H1 (cell line): ENCODE measurements around the gene CASP5. TPM values are rescaled to one million over a fixed set of nuclear protein-coding genes. Genes with fewer than 3 reads are reported as not detected.

Experiments used
- CTCF ChIA-PET: fragments of 300-600 bp; sonication (Branson Sonifier 250); formaldehyde crosslinking; loops from one replicate; lab custom pipeline; 2021; ENCODE audit not compliant: partially characterized antibody; lab: Charles Lee
- POLR2A ChIA-PET: fragments of 300-600 bp; sonication (Branson Sonifier 250); formaldehyde crosslinking; loops from one replicate; lab custom pipeline; 2021; ENCODE audit warnings: inconsistent platforms; ENCODE audit not compliant: partially characterized antibody; lab: Charles Lee
- DNase-seq, 2 experiments: peaks; one replicate each; pipeline versions ENCODE4 v3.0.0 to v3.0.0-alpha.2; 2010 to 2022; ENCODE audit warnings: low spot score in 2 of 2, low read depth in 1 of 2, mixed read lengths in 1 of 2
- FAIRE-seq: peaks from 2 replicates; lab custom pipeline; 2011; peaks lifted over from hg19 to GRCh38; lab: Jason Lieb, UNC
- H2AFZ ChIP-seq: 2 replicates; pipeline ENCODE4 v1.8.1; 2012; ENCODE audit warnings: low read length, inconsistent platforms
- H2AK5ac ChIP-seq: 2 replicates; pipeline ENCODE4 v1.6.1; 2013; ENCODE audit warnings: low read depth, low read length
- H2BK120ac ChIP-seq: replicated peaks from 2 replicates; pipeline ENCODE3; 2013; ENCODE audit warnings: low read depth, low read length, inconsistent platforms
- H2BK12ac ChIP-seq: 2 replicates; pipeline ENCODE4 v1.6.1; 2013; ENCODE audit warnings: low read depth, low read length
- H2BK15ac ChIP-seq: 2 replicates; pipeline ENCODE4 v1.6.1; 2013; ENCODE audit warnings: low read length
- H2BK20ac ChIP-seq: 2 replicates; pipeline ENCODE4 v1.6.1; 2013; ENCODE audit warnings: low read length
- H2BK5ac ChIP-seq: 2 replicates; pipeline ENCODE4 v1.6.1; 2013; ENCODE audit warnings: low read depth, low read length
- H3K14ac ChIP-seq: 2 replicates; pipeline ENCODE4 v1.6.1; 2013; ENCODE audit warnings: inconsistent platforms; ENCODE audit not compliant: insufficient read length
- H3K18ac ChIP-seq: 2 replicates; pipeline ENCODE4 v1.6.1; 2013; ENCODE audit warnings: low read length; ENCODE audit errors: extremely low read depth
- H3K23ac ChIP-seq: 2 replicates; pipeline ENCODE4 v1.6.1; 2013; ENCODE audit warnings: inconsistent platforms; ENCODE audit not compliant: insufficient read length
- H3K23me2 ChIP-seq: 2 replicates; pipeline ENCODE4 v1.6.1; 2013; ENCODE audit warnings: low read depth, low read length
- H3K27ac ChIP-seq: 2 replicates; pipeline ENCODE4 v1.6.1; 2011; ENCODE audit warnings: low read depth, low read length, inconsistent platforms
- H3K27me3 ChIP-seq, 4 experiments: replicated peaks in 1 of 4; 1 replicate in 1 of 4; 2 replicates in 3 of 4; pipeline versions ENCODE4 v1.6.1 to v1.8.1; 2011 to 2013; ENCODE audit warnings: low read length in 3 of 4, mild to moderate bottlenecking in 3 of 4, inconsistent platforms in 2 of 4, mixed read lengths in 2 of 4, moderate library complexity in 1 of 4; ENCODE audit not compliant: control insufficient read depth in 3 of 4, insufficient read depth in 3 of 4; ENCODE audit errors: extremely low read depth in 1 of 4
- H3K36me3 ChIP-seq, 4 experiments: 2 replicates each; pipeline versions ENCODE4 v1.6.1 to v1.8.1; 2011 to 2013; ENCODE audit warnings: mild to moderate bottlenecking in 4 of 4, low read length in 3 of 4, moderate library complexity in 2 of 4, control low read depth in 1 of 4, inconsistent platforms in 1 of 4; ENCODE audit not compliant: insufficient read depth in 4 of 4, control insufficient read depth in 2 of 4
- H3K4ac ChIP-seq: replicated peaks from 2 replicates; pipeline ENCODE3; 2013; ENCODE audit warnings: low read length, low read depth, mixed read lengths, inconsistent platforms; ENCODE audit not compliant: insufficient read length
- H3K4me1 ChIP-seq, 4 experiments: replicated peaks in 1 of 4; 1 replicate in 1 of 4; 2 replicates in 3 of 4; pipeline versions ENCODE4 v1.6.1 to v1.8.1; 2011 to 2013; ENCODE audit warnings: low read length in 3 of 4, inconsistent platforms in 2 of 4, mixed read lengths in 1 of 4; ENCODE audit not compliant: insufficient read depth in 4 of 4, control insufficient read depth in 3 of 4
- H3K4me2 ChIP-seq, 2 experiments: 2 replicates each; pipeline versions ENCODE4 v1.6.1 to v1.8.1; 2011 to 2013; ENCODE audit warnings: low read depth in 2 of 2, low read length in 2 of 2, control low read depth in 1 of 2, inconsistent platforms in 1 of 2, mild to moderate bottlenecking in 1 of 2; ENCODE audit not compliant: insufficient read depth in 1 of 2
- H3K4me3 ChIP-seq, 4 experiments: fragments of 200-600, 300-600 bp in 1 of 4; sonication (generic), shearing (Covaris generic), sonication (Bioruptor Twin) in 1 of 4; 2 replicates each; pipeline versions ENCODE4 v1.5.1 to v1.8.1; 2011 to 2016; ENCODE audit warnings: low read length in 4 of 4, low read depth in 3 of 4, control low read depth in 2 of 4, inconsistent platforms in 2 of 4, mild to moderate bottlenecking in 2 of 4, mixed read lengths in 1 of 4, moderate library complexity in 1 of 4; ENCODE audit not compliant: insufficient read depth in 2 of 4; ENCODE audit errors: extremely low read depth in 1 of 4
- H3K56ac ChIP-seq: replicated peaks from 2 replicates; pipeline ENCODE3; 2013; ENCODE audit warnings: low read depth, mild to moderate bottlenecking, mixed read lengths, low read length, inconsistent platforms; ENCODE audit not compliant: insufficient read length
- H3K79me1 ChIP-seq: 2 replicates; pipeline ENCODE4 v1.6.1; 2013; ENCODE audit warnings: low read depth, low read length, control low read depth
- H3K79me2 ChIP-seq, 2 experiments: 2 replicates each; pipeline versions ENCODE4 v1.6.1 to v1.8.1; 2012 to 2013; ENCODE audit warnings: low read length in 2 of 2, mild to moderate bottlenecking in 2 of 2, inconsistent platforms in 1 of 2; ENCODE audit not compliant: insufficient read depth in 2 of 2, control insufficient read depth in 1 of 2
- H3K9ac ChIP-seq, 4 experiments: replicated peaks in 1 of 4; 1 replicate in 1 of 4; 2 replicates in 3 of 4; pipeline versions ENCODE4 v1.6.1 to v1.8.1; 2011 to 2013; ENCODE audit warnings: low read depth in 3 of 4, low read length in 3 of 4, control low read depth in 2 of 4, mild to moderate bottlenecking in 2 of 4, moderate library complexity in 2 of 4, inconsistent platforms in 1 of 4; ENCODE audit errors: extremely low read depth in 1 of 4
- H3K9me3 ChIP-seq, 2 experiments: 2 replicates each; pipeline versions ENCODE4 v1.6.1 to v1.8.1; 2012 to 2013; ENCODE audit warnings: mild to moderate bottlenecking in 2 of 2, moderate library complexity in 2 of 2, control low read depth in 1 of 2, inconsistent platforms in 1 of 2, low read depth in 1 of 2, low read length in 1 of 2, mixed read lengths in 1 of 2; ENCODE audit not compliant: insufficient read depth in 2 of 2
- H4K20me1 ChIP-seq, 2 experiments: replicated peaks in 1 of 2; 2 replicates each; pipeline versions ENCODE3 to v1.8.1; 2011 to 2013; ENCODE audit warnings: inconsistent platforms in 2 of 2, low read length in 2 of 2, mild to moderate bottlenecking in 1 of 2; ENCODE audit not compliant: insufficient read depth in 2 of 2, control insufficient read depth in 1 of 2
- H4K5ac ChIP-seq: 2 replicates; pipeline ENCODE4 v1.6.1; 2013; ENCODE audit warnings: low read length, low read depth, mixed read lengths, inconsistent platforms; ENCODE audit not compliant: insufficient read length
- H4K8ac ChIP-seq: 2 replicates; pipeline ENCODE4 v1.8.0; 2013; ENCODE audit warnings: mild to moderate bottlenecking, moderate library complexity, low read length, inconsistent platforms; ENCODE audit not compliant: insufficient read depth; ENCODE audit errors: extremely low read depth
- H4K91ac ChIP-seq: replicated peaks from 2 replicates; pipeline ENCODE3; 2013; ENCODE audit warnings: low read length, mixed read lengths, inconsistent platforms; ENCODE audit not compliant: insufficient read length
- MAX ChIP-seq: IDR thresholded peaks from 2 replicates; pipeline ENCODE4 v1.6.1; 2012; ENCODE audit warnings: inconsistent platforms
- RAD21 ChIP-seq, 2 experiments: IDR thresholded peaks in 1 of 2; conservative IDR thresholded peaks in 1 of 2; 2 replicates each; pipeline ENCODE4 v1.6.1; 2011; ENCODE audit warnings: low read depth in 2 of 2, low read length in 2 of 2, improper control_type of control experiment in 1 of 2, inconsistent platforms in 1 of 2, mild to moderate bottlenecking in 1 of 2, moderate library complexity in 1 of 2
- TEAD4 ChIP-seq: IDR thresholded peaks from 2 replicates; pipeline ENCODE4 v1.6.1; 2012; ENCODE audit warnings: low read depth, low read length, inconsistent platforms, mixed read lengths
- WGBS, 2 experiments: shearing (Covaris generic) in 1 of 2; methylation state at CpG; one replicate each; pipeline versions ENCODE4 v1.1.6 to v1.1.7; 2013 to 2015; ENCODE audit warnings: low lambda C conversion rate in 2 of 2, mixed read lengths in 2 of 2, inconsistent platforms in 1 of 2, low coverage in 1 of 2, missing lambda C conversion rate in 1 of 2; ENCODE audit not compliant: insufficient replicate concordance in 2 of 2, insufficient coverage in 1 of 2, insufficient read length in 1 of 2; ENCODE audit errors: extremely low coverage in 1 of 2, missing lambda C conversion rate in 1 of 2; 5-methylcytosine and 5-hydroxymethylcytosine counted together
- polyA plus RNA-seq, 7 experiments: library from polyadenylated mRNA; depleted of rRNA in 3 of 7; stranded (reverse) in 5 of 7; unstranded in 2 of 7; fragments of >200 nt in 5 of 7; fragments of 200-250 nt in 2 of 7; gene quantifications; 1 replicate in 5 of 7; 2 replicates in 1 of 7; 4 replicates in 1 of 7; pipeline versions ENCODE4 v1.2.1 to v1.2.3, GENCODE V29; 2011 to 2013; ENCODE audit warnings: missing spikeins in 2 of 7, mixed read lengths in 2 of 7
- total RNA-seq: library from RNA; stranded (reverse); fragmentation: NEBNext Ultra II Directional; extraction: Animal tissue kit (Norgen Biotek cat#: 25700); gene quantifications from 2 replicates; pipeline ENCODE4 v1.2.1, GENCODE V29; 2021

Gene CASP5
- total and polyA plus RNA-seq, 2 of the 8 experiments (the other 6 are each of a cell fraction or from before 2014, with no cell fraction given): not detected

GRCh38 chr11:104968856-104969776, 53.9 kb downstream of the CASP5 start:
- Histone ChIP-seq H2BK5ac (no peak overlapping the region), H2BK120ac (no peak overlapping the region), H3K9ac (no peak overlapping the region), H3K4me1 (peaks cover 0 to 7% (median 3%) of the 10 kb centered on the region in 4 experiments; a peak in 4 of 7 replicates), H4K5ac (no peak overlapping the region), H3K9me3 (peaks cover 7 to 13% of the 10 kb centered on the region in 2 experiments), H3K18ac (no peak overlapping the region), H3K56ac (no peak overlapping the region), H3K79me2 (no peaks in the 10 kb centered on the region), H3K14ac (no peak overlapping the region), H3K23me2 (no peaks in the 10 kb centered on the region; the same call in 1 of the 2 replicates), H3K23ac (no peak overlapping the region), H3K27me3 (no peaks in the 10 kb centered on the region), H3K27ac (no peak overlapping the region), H3K79me1 (no peaks in the 10 kb centered on the region), H2AK5ac (no peak overlapping the region), H3K4me3 (no peak overlapping the region), H4K8ac (no peak overlapping the region), H2BK20ac (0 out of 2 replicates have a peak overlapping the region, but pooled peaks have one; percentile 34), H4K20me1 (no peaks in the 10 kb centered on the region), H3K4me2 (no peak overlapping the region), H3K4ac (no peak overlapping the region), H4K91ac (no peak overlapping the region), H2BK12ac (no peak overlapping the region), H3K36me3 (peaks cover 0 to 2% (median 0%) of the 10 kb centered on the region in 4 experiments; a peak in 1 of 8 replicates), H2BK15ac (no peak overlapping the region), H2AFZ (peak overlapping the region; percentile 90)
- peak; percentile 21 to 52 for DNase-seq
- TF ChIP-seq TEAD4 (peak; percentile 66; the same call in 1 of the 2 replicates), RAD21 (IDR thresholded peaks at IDR 0.05 in 1 of 2, conservative IDR thresholded peaks at IDR 0.05 in 1 of 2; ENCODE audit: low read depth in 2 of 2, low read length in 2 of 2) (peak in 1 of 2 experiments; percentile 27; a peak in 1 of 4 replicates), MAX (no peak)
- ChIA-PET CTCF (interaction anchor here (0.6 to 1.6 kb wide), 5 partner anchors 24 to 715 kb away, joined by 3 to 5 read pairs (median 3); no protein-coding TSS in a partner anchor), POLR2A (no interaction called here)
- FAIRE-seq: no peak
- WGBS, 2 experiments: 75% methylated on average over 15 of the region's 16 CpGs; no CpG with 5 or more reads in 1 of the 2 experiments
